Measurements from ENCODE around the gene CEBPG.

Gene CEBPG

GRCh38 chr19:33396701-33397535 is 23.4 kb downstream of the CEBPG start:
- DNase-seq, result no peak

GRCh38 chr19:33397536-33398360 is 24.2 kb downstream of the CEBPG start:
- DNase-seq, result no peak

- DNase-seq, result no peak
Observed at GRCh38 chr19:33398361-33399060, 25.0 kb downstream of the CEBPG start.

GRCh38 chr19:33399081-33399744 is 25.7 kb downstream of the CEBPG start:
- DNase-seq, result no peak

- DNase-seq, result no peak
Observed at GRCh38 chr19:33399745-33400681, 26.5 kb downstream of the CEBPG start.

- DNase-seq, result no peak
Observed at GRCh38 chr19:33400856-33401682, 27.6 kb downstream of the CEBPG start.

- DNase-seq, result no peak
Observed at GRCh38 chr19:33401683-33402420, 28.3 kb downstream of the CEBPG start.

GRCh38 chr19:33402421-33403220 is 29.1 kb downstream of the CEBPG start:
- no peak for DNase-seq

GRCh38 chr19:33403221-33403972 is 29.9 kb downstream of the CEBPG start:
- no peak for DNase-seq

- DNase-seq, result no peak
Observed at GRCh38 chr19:33403973-33404304, 30.4 kb downstream of the CEBPG start.

- DNase-seq, result no peak
Observed at GRCh38 chr19:33404506-33405253, 31.2 kb downstream of the CEBPG start.

GRCh38 chr19:33405254-33405552 is 31.7 kb downstream of the CEBPG start:
- DNase-seq, result no peak

- no peak for DNase-seq
Observed at GRCh38 chr19:33405553-33406461, 32.3 kb downstream of the CEBPG start.

GRCh38 chr19:33406521-33407139 is 33.1 kb downstream of the CEBPG start:
- DNase-seq, result peak; percentile 1 to 52

GRCh38 chr19:33407140-33407551 is 33.6 kb downstream of the CEBPG start:
- no peak for DNase-seq

GRCh38 chr19:33407716-33408115 is 34.2 kb downstream of the CEBPG start:
- DNase-seq, result no peak
